Left lung (tissue), 10 donors: ENCODE data around the gene ENTPD3. TPM values are rescaled to one million over a fixed set of nuclear protein-coding genes. Genes with fewer than 3 reads are reported as not detected.
"Not testable (repeated sequence)": the region's sequence is repeated elsewhere in the genome, so short reads cannot be mapped to it uniquely, and the experiment has no call there.

Experiments
- ATAC-seq: fragments of 200-7000 bp; cut with Tn5 transposase; one replicate; pipeline ENCODE4 v1.9.1; 2020; ENCODE audit warnings: moderate library complexity
- DNase-seq, 4 donors: peaks; one replicate each; pipeline ENCODE4 v3.0.0-alpha.2; 2013 to 2020
- H3K27ac ChIP-seq, 2 donors: fragments of 200-600 bp; sonication (generic) in 1 of 2; one replicate each; pipeline versions ENCODE4 v1.5.0 to v1.8.0; 2020 to 2021
- H3K27me3 ChIP-seq, 2 donors: fragments of 200-600 bp; sonication (generic) in 1 of 2; one replicate each; pipeline versions ENCODE4 v1.5.0 to v1.8.0; 2020 to 2021
- H3K36me3 ChIP-seq, 2 donors: fragments of 200-600 bp; sonication (generic) in 1 of 2; one replicate each; pipeline versions ENCODE4 v1.5.0 to v1.8.0; 2020 to 2021
- H3K4me1 ChIP-seq, 2 donors: fragments of 200-600 bp; one replicate each; pipeline ENCODE4 v1.8.0; 2021
- H3K4me3 ChIP-seq, 2 donors: fragments of 200-600 bp; sonication (generic) in 1 of 2; one replicate each; pipeline versions ENCODE4 v1.5.0 to v1.8.0; 2020 to 2021; ENCODE audit warnings: mild to moderate bottlenecking in 1 of 2
- H3K9me3 ChIP-seq, 2 donors: fragments of 200-600 bp; sonication (generic) in 1 of 2; one replicate each; pipeline versions ENCODE4 v1.5.0 to v1.8.0; 2020 to 2021
- CTCF ChIP-seq, 2 donors: fragments of 200-600 bp; sonication (generic) in 1 of 2; IDR thresholded peaks; one replicate each; pipeline versions ENCODE4 v1.5.0 to v1.8.0; 2021; ENCODE audit warnings: antibody characterized with exemption in 2 of 2
- intact Hi-C, 2 donors: fragments of 100-400 bp; cut with DNase I; formaldehyde crosslinking; loops; one replicate each; pipeline versions ENCODE4 v1.11.2 to v1.14.2; 2022
- polyA plus RNA-seq, 6 donors: library from polyadenylated mRNA; unstranded; fragments of 120-200 nt; gene quantifications; one replicate each; pipeline ENCODE4 v1.2.1, GENCODE V29; 2013; ENCODE audit not compliant: insufficient read length in 6 of 6
- total RNA-seq, 2 donors: library from RNA; stranded (reverse); fragmentation: NEBNext Ultra II Directional; extraction: Animal tissue kit (Norgen Biotek cat#: 25700); gene quantifications; one replicate each; pipeline ENCODE4 v1.2.1, GENCODE V29; 2021
- donor health status: DM: no; HTN: yes; CAD: no.
- donor health status: DM: no; HTN: no; CAD: no.

Gene ENTPD3
- total and polyA plus RNA-seq, 8 donors, result 4.5 to 11.9 (median 8.8) TPM

GRCh38 chr3:40456940-40457823 is 70.2 kb downstream of the ENTPD3 start, which contains the start of gene RPL14:
TSS of gene RPL14 (plus strand) at chr3:40457339. CDS start at chr3:40457472, 133 bp downstream.
- Histone ChIP-seq H3K27ac (peak within 1 kb of the TSS; percentile 82 to 87), H3K4me3 (peak within 1 kb of the TSS; percentile 93 to 95), H3K27me3 (no peaks in the 10 kb centered on the region), H3K36me3 (peaks cover 0 to 40% of the 10 kb centered on the region in 2 donors), H3K4me1 (peaks cover 16 to 55% of the 10 kb centered on the region in 2 donors), H3K9me3 (no peaks in the 10 kb centered on the region)
- peak; percentile 92 to 99 (median 96) for DNase-seq
- no peak for TF ChIP-seq CTCF (IDR thresholded peaks at IDR 0.05)
- intact Hi-C loops, result no loop called here
- peak; percentile 86 for ATAC-seq

- H3K4me1 ChIP-seq, result peaks cover 16 to 48% of the 10 kb centered on the region in 2 donors
- no peak for TF ChIP-seq CTCF (IDR thresholded peaks at IDR 0.05)
- intact Hi-C loops, result no loop called here
- no peaks in the 10 kb centered on the region for H3K27me3 ChIP-seq
- H3K9me3 ChIP-seq, result no peaks in the 10 kb centered on the region
- no peak overlapping the region for H3K27ac ChIP-seq
- no peak for ATAC-seq
- peak overlapping the region; percentile 93 to 95 for H3K4me3 ChIP-seq
- DNase-seq, result no peak
- H3K36me3 ChIP-seq, result peaks cover 0 to 52% of the 10 kb centered on the region in 2 donors
These were observed 71.5 kb downstream of the ENTPD3 start for GRCh38 chr3:40458473-40458872.

DNA sequence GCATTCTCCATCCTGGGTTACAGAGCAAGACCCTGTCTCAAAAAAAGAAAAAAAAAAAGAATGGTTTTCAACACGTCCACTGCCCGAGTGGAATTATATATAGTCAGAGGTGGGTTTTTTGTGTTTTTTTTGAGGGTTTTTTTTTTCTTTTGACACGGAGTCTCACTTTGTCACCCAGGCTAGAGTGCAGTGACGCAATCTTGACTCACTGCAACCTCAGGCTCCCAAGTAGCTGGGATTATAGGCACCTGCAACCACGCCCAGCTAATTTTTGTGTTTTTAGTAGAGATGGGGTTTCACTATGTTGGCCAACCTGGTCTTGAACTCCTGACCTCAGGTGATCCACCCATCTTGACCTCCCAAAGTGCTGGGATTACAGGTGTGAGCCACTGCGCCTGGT is 73.5 kb downstream of the ENTPD3 start:
- H3K27me3 ChIP-seq, H3K4me3 ChIP-seq, H3K27ac ChIP-seq, intact Hi-C loops, DNase-seq, H3K9me3 ChIP-seq, ATAC-seq: not testable (repeated sequence)
- Histone ChIP-seq H3K4me1 (peaks cover 10 to 41% of the 10 kb centered on the region in 2 donors), H3K36me3 (peaks cover 0 to 67% of the 10 kb centered on the region in 2 donors)

DNA sequence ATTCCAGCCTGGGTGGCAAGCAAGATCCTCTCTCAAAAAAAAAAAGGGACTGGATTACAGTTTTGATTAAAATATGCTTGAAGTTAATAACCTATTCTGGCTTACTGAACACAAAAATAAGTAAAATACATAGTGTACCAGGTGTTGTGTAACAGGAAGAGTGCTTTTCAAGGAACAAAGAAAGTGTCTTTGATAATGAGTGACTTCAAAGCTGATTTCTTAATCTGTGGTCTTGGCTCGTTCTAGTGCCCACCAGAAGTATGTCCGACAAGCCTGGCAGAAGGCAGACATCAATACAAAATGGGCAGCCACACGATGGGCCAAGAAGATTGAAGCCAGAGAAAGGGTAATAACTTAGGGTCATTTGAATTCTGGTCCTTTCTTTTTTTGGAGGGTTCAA is 74.2 kb downstream of the ENTPD3 start:
- no peak for DNase-seq
- Histone ChIP-seq H3K27ac (no peak overlapping the region), H3K36me3 (peaks cover 0 to 72% of the 10 kb centered on the region in 2 donors), H3K27me3 (no peaks in the 10 kb centered on the region), H3K9me3 (no peaks in the 10 kb centered on the region), H3K4me3 (no peak overlapping the region), H3K4me1 (peaks cover 10 to 41% of the 10 kb centered on the region in 2 donors)
- no peak for TF ChIP-seq CTCF (IDR thresholded peaks at IDR 0.05)
- intact Hi-C loops, result no loop called here
- ATAC-seq, result no peak

GRCh38 chr3:40462838-40463237 is 75.9 kb downstream of the ENTPD3 start:
- Histone ChIP-seq H3K36me3 (peaks cover 0 to 81% of the 10 kb centered on the region in 2 donors), H3K4me1 (peaks cover 10 to 33% of the 10 kb centered on the region in 2 donors)
- H3K27ac ChIP-seq, H3K27me3 ChIP-seq, intact Hi-C loops, DNase-seq, H3K4me3 ChIP-seq, ATAC-seq, H3K9me3 ChIP-seq: not testable (repeated sequence)

DNA sequence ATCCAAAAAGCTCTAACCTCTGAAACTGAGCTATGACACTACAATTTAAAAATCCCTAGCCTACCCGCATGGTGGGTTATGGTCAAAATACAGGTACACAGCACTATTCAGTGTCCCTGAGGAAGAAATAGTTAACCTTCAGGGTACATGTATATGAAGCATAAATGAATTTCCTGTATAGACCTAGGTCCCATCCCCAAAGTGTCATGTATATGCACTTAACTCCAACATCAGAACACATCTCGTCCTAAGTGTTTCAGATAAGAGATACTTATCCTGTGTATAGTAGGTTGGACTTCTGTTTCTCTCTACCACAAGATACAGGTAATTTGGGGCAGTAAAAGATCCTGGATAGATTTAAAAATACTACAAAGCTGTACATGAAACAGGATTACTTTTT is 76.6 kb downstream of the ENTPD3 start:
- Histone ChIP-seq H3K27ac (no peak overlapping the region), H3K27me3 (no peaks in the 10 kb centered on the region), H3K9me3 (no peaks in the 10 kb centered on the region), H3K4me1 (peaks cover 4 to 25% of the 10 kb centered on the region in 2 donors), H3K4me3 (no peak overlapping the region), H3K36me3 (peaks cover 0 to 77% of the 10 kb centered on the region in 2 donors)
- DNase-seq (no peak), ATAC-seq (no peak)
- no peak for TF ChIP-seq CTCF (IDR thresholded peaks at IDR 0.05)
- intact Hi-C loops, result no loop called here
